NAMALWA (cell line): ENCODE results near the gene CLDN19.

ENCODE experiments used
- DNase-seq: peaks from one replicate; pipeline ENCODE4 v3.0.0-alpha.2; 2015; ENCODE audit warnings: low spot score

The CLDN19 gene

GRCh38 chr1:42700006-42700405 is 40.0 kb downstream of the CLDN19 start:
- DNase-seq, result no peak

GRCh38 chr1:42698081-42698813 is 41.8 kb downstream of the CLDN19 start:
- DNase-seq, result no peak

GRCh38 chr1:42692911-42693310 is 47.1 kb downstream of the CLDN19 start:
- no peak for DNase-seq

- DNase-seq, result no peak
These were observed 47.6 kb downstream of the CLDN19 start for GRCh38 chr1:42692461-42692860.

GRCh38 chr1:42691157-42691498 is 48.9 kb downstream of the CLDN19 start:
- DNase-seq, result no peak

- DNase-seq, result no peak
These were observed 49.4 kb downstream of the CLDN19 start for GRCh38 chr1:42690477-42691156.

- DNase-seq, result no peak
These were observed 50.1 kb downstream of the CLDN19 start for GRCh38 chr1:42689912-42690311.

- no peak for DNase-seq
These were observed 53.6 kb downstream of the CLDN19 start for GRCh38 chr1:42686418-42686817.

- peak; percentile 61 for DNase-seq
These were observed 55.9 kb downstream of the CLDN19 start for GRCh38 chr1:42684139-42684538.
